Central memory CD8-positive, alpha-beta T cell (primary cell): ENCODE measurements around the gene LRRC14B.

Experiments
- ATAC-seq: fragments of 150-1000 bp; cut with Tn5 transposase; replicated peaks from 2 replicates; pipeline ENCODE4 v1.10.0; 2022; ENCODE audit warnings: mild to moderate bottlenecking, moderate FRiP score, moderate number of reproducible peaks; ENCODE audit not compliant: poor library complexity, severe bottlenecking; ENCODE audit errors: extremely low read depth
- DNase-seq, 2 donors: peaks; one replicate each; pipeline ENCODE4 v3.0.0; 2021; ENCODE audit warnings: low spot score in 2 of 2
- H3K27ac Mint-ChIP-seq: one replicate; pipeline ENCODE4 v1.8.0; 2022; ENCODE audit warnings: low read depth, mild to moderate bottlenecking, moderate library complexity, mixed read lengths
- H3K27me3 Mint-ChIP-seq: one replicate; pipeline ENCODE4 v1.8.0; 2022; ENCODE audit warnings: mixed read lengths
- H3K36me3 Mint-ChIP-seq: one replicate; pipeline ENCODE4 v1.8.0; 2022; ENCODE audit warnings: mild to moderate bottlenecking, moderate library complexity, mixed read lengths; ENCODE audit not compliant: insufficient read depth
- H3K4me1 Mint-ChIP-seq: one replicate; pipeline ENCODE4 v1.8.0; 2022; ENCODE audit warnings: mixed read lengths
- H3K4me3 Mint-ChIP-seq: one replicate; pipeline ENCODE4 v1.8.0; 2022; ENCODE audit warnings: mild to moderate bottlenecking, moderate library complexity, mixed read lengths
- H3K9me3 Mint-ChIP-seq: one replicate; pipeline ENCODE4 v1.8.0; 2022; ENCODE audit warnings: mixed read lengths

LRRC14B gene

DNA sequence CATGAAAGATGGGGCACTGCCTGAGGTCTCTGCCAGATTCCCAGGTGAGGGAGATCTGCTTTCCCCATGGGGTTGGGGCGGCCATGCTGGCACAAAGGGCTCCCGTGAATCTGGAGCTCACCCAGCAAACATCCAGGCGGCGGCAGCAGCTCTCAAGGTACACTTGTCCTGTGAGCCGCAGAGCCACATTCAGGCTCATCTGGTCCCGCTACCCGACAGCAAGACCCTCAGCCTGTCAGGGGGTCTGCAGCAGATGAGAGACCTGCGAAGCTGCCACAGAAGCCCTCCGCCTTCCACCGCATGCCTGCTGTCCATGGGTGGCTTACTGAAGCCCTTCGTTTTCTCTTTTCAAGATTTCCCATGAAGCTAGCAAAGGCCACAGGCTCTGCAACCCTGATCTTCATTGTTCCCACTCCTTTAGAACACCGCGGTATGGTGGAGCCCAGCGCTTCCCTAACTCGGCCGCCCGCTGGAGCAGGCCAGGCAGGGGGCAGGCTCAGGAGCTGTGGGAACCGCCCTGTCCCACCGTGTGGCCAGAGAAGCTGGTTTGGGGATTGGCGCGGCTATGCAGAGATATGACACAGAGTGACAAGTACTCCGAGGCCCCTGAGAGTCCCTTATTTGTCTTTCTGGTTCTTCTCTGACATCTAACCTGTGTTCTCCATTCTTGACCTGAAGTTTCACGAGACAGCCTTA lies 8.8 kb downstream of the LRRC14B start:
- no peak overlapping the region for H3K27ac Mint-ChIP-seq
- ATAC-seq (no peak), DNase-seq (no peak)
- peaks cover 16% of the 10 kb centered on the region for H3K4me1 Mint-ChIP-seq
- no peaks in the 10 kb centered on the region for H3K9me3 Mint-ChIP-seq
- peaks cover 7% of the 10 kb centered on the region for H3K36me3 Mint-ChIP-seq
- peaks cover 8% of the 10 kb centered on the region for H3K27me3 Mint-ChIP-seq
- H3K4me3 Mint-ChIP-seq: no peak overlapping the region

DNA sequence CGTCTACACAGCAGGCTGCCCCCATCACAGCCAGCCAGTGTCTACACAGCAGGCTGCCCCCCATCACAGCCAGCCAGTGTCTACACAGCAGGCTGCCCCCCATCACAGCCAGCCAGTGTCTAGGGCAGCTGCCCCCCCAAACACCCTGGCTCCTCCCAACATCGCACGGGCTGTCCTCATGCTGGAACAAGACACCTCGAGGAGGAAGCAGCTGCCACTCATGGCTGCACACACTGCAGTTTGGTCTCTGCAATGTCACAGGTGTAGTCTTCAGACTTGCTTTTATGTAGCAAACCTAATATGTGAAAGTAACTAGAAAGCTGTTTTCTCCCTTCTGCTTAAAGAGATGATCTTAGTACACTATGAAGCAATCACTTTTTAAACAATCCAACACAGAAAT lies 9.7 kb downstream of the LRRC14B start:
- Mint-ChIP-seq H3K36me3 (peaks cover 13% of the 10 kb centered on the region), H3K4me3 (no peak overlapping the region), H3K27me3 (no peaks in the 10 kb centered on the region), H3K27ac (no peak overlapping the region), H3K9me3 (no peaks in the 10 kb centered on the region), H3K4me1 (peaks cover 11% of the 10 kb centered on the region)
- ATAC-seq (no peak), DNase-seq (no peak)

DNA sequence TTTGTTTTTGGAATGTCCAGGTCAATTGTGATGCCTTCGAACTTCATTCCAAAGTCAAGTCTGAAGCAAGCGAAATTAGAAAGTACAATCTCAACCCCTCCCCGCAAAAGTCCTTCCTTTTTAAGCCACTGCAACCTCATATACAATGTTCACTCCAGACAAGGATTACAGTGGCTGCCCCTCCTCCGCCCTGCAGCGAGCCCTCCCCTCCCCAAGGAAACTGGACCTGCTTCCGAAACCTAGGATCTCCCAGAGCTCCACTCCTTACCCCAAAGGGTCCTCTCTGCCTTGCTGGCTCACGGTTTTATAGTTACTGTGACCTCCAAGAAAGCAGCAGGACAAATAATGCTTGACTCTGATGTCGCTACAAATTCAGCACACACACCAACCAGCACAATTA lies 10.4 kb downstream of the LRRC14B start:
- H3K9me3 Mint-ChIP-seq: no peaks in the 10 kb centered on the region

DNA sequence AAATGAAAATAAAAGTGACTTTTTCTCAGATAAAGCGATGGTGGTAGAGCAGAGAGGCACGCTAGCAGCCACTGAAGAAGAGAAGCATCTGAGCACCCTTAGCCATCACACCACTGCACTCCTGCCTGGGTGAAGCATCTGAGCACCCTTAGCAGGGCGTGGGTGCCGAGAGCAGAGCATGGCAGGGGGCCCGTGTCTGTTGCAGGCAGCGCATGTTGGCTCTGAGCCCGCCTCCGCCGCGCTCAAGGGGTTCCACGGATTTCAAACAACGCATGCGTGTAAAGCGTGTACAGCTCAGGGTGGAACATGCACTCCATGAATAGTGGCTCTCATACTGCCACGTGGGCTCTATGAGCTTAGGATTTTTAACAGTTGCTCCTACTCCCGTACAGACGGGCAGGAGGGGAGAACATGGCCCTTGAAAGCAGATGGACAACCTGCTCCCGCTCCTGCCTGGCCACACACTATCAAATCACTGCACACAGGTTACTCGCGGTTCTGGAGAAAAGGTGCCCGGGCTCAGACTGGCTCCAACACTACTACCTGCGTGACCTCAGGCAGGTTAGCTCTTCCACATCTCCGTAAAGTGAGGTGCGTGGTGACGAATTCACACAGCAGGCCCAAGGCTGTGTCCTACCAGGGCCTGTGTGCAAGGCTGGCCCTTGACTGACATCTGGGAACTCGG lies 12.1 kb downstream of the LRRC14B start:
- DNase-seq: no peak
- Mint-ChIP-seq H3K9me3 (no peaks in the 10 kb centered on the region), H3K27me3 (no peaks in the 10 kb centered on the region), H3K36me3 (peaks cover 19% of the 10 kb centered on the region), H3K4me1 (peaks cover 25% of the 10 kb centered on the region), H3K27ac (no peak overlapping the region), H3K4me3 (no peak overlapping the region)
- ATAC-seq: no peak

More for the DNA sequence above, 10.4 kb downstream of the LRRC14B start:
- DNase-seq (no peak), ATAC-seq (no peak)
- H3K36me3 Mint-ChIP-seq: peaks cover 15% of the 10 kb centered on the region
- no peak overlapping the region for H3K27ac Mint-ChIP-seq
- no peak overlapping the region for H3K4me3 Mint-ChIP-seq
- peaks cover 12% of the 10 kb centered on the region for H3K4me1 Mint-ChIP-seq
- H3K27me3 Mint-ChIP-seq: no peaks in the 10 kb centered on the region

DNA sequence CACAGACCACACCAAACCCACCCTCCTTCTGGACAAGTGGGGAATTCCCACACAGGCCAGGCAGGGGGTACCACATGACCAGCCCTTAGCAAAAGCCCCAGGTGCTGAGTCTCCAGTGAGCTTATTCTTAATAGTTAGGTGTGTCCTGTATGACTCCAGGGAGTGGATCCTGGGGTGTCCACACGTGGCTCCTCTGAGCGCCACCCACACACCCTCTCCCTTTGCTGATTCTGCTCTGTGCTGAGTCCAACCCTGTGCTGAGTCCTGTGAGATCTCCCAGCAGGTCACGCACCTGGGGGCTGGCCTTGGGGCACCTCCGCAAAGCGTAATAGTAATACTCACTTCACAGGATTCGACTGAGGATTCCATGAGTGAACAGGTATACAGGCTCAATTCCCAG lies 12.7 kb downstream of the LRRC14B start:
- Mint-ChIP-seq H3K4me3 (no peak overlapping the region), H3K36me3 (peaks cover 19% of the 10 kb centered on the region), H3K27me3 (no peaks in the 10 kb centered on the region), H3K9me3 (no peaks in the 10 kb centered on the region), H3K4me1 (peaks cover 30% of the 10 kb centered on the region), H3K27ac (no peak overlapping the region)
- no peak for ATAC-seq
- DNase-seq: no peak

DNA sequence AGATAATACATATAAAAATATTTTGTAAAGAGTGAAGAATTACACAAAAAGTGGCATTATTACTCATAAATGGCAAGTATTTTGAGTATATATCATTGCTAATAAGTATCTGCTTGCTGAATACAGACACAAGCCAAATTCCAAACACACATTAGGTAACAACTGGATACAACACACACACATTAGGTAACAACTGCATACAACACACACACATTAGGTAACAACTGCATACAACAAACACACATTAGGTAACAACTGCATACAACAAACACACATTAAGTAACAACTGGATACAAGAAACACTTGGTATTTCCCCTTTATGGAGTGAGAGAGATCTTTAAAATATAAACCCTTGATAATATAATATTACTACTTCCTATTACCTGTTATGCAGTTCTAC lies 13.2 kb downstream of the LRRC14B start:
- peaks cover 32% of the 10 kb centered on the region for H3K4me1 Mint-ChIP-seq
- no peaks in the 10 kb centered on the region for H3K27me3 Mint-ChIP-seq
- no peak overlapping the region for H3K27ac Mint-ChIP-seq
- H3K36me3 Mint-ChIP-seq: peaks cover 19% of the 10 kb centered on the region
- H3K4me3 Mint-ChIP-seq: no peak overlapping the region
- DNase-seq (no peak), ATAC-seq (no peak)
- no peaks in the 10 kb centered on the region for H3K9me3 Mint-ChIP-seq

DNA sequence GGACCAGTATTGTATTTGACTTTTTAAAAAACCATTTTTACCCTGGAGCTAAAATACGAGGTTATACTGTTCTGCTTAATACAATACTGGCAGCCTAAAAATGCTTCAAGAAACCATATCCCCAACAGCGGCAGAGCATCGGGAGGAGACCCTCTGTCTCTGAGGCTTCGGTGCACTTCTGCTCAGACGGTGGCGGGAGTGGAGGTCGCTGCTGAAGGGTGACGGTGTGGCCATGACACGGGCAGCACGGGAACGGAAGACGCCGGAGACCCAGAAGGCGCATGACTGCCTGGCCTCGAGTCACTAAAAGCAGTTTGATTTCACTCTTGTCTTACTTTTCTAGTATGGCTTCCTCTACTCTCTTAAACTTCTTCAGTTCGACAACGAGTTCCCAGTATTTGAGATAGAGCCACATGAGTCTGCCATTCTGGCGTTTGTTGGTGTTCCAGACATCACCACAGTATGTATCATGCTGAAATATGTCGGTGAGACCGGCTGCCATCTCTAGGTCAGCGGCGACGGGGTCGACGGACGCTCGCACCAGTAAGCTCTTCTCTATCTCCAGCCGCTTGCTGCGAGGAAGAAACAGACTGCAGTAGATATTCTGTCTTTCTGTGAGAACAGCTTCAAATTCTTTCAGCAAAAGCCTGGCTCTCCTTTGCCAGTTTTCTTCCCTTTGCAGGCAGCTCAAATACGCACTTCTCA lies 13.8 kb downstream of the LRRC14B start:
- Mint-ChIP-seq H3K4me1 (peaks cover 38% of the 10 kb centered on the region), H3K27me3 (no peaks in the 10 kb centered on the region)

DNA sequence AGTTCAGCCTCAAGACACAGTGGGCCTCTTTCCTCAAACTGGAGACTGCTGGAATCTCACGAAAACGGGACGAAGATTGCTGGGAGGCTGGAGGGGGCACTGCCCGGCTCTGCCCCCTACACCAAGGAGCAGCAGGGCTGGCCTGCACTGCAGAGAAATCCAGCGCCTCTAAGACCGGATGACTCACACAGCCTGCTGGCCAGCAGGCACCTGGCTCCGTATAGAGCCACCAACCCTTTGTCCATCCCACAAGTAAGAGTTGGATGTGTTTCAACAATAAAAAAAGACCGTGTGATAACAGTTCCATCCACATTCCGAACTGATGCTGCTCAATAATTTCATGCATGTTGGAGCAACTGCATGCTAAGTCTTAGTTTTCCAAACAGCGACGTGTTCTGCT lies 15.1 kb downstream of the LRRC14B start:
- no peak for ATAC-seq
- no peaks in the 10 kb centered on the region for H3K27me3 Mint-ChIP-seq

More for the DNA sequence above, 13.8 kb downstream of the LRRC14B start:
- no peak for DNase-seq
- no peaks in the 10 kb centered on the region for H3K9me3 Mint-ChIP-seq
- H3K36me3 Mint-ChIP-seq: peaks cover 17% of the 10 kb centered on the region
- ATAC-seq: no peak
- H3K4me3 Mint-ChIP-seq: no peak overlapping the region
- no peak overlapping the region for H3K27ac Mint-ChIP-seq

DNA sequence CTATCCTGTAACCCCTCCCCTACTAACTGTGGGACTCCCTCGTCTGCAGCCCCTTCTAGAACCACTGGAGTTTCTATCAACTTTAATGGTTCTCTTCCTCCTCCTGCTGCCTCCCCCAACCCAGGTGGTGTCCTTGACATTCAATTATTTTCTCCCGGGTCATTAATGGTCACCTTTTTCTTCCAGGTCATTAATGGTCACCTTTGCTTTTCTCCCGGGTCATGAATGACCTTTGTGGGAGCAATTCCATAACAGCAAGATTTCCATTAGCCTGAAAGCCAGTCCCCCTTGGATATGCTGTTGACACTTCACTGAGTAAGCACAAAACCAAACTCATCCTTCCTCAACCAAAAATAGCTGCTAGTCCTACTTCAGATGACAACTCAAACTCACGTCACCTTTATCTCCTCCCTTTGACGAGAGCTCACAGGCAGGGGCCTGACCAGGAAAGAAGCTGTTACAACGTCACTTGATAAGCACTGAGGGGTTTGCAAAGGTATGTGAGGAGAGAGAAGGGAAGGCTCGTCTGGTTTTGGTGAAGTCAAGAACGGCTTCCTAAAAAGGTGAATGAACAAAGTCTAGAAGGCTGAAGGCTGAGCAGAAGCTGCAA lies 15.7 kb downstream of the LRRC14B start:
- DNase-seq (no peak), ATAC-seq (no peak)
- Mint-ChIP-seq H3K9me3 (no peaks in the 10 kb centered on the region), H3K4me1 (peaks cover 32% of the 10 kb centered on the region), H3K36me3 (peaks cover 17% of the 10 kb centered on the region), H3K27me3 (no peaks in the 10 kb centered on the region), H3K27ac (no peak overlapping the region), H3K4me3 (no peak overlapping the region)

More for the DNA sequence above, 15.1 kb downstream of the LRRC14B start:
- Mint-ChIP-seq H3K4me3 (no peak overlapping the region), H3K4me1 (peaks cover 39% of the 10 kb centered on the region), H3K9me3 (no peaks in the 10 kb centered on the region), H3K27ac (no peak overlapping the region), H3K36me3 (peaks cover 17% of the 10 kb centered on the region)
- DNase-seq: no peak

DNA sequence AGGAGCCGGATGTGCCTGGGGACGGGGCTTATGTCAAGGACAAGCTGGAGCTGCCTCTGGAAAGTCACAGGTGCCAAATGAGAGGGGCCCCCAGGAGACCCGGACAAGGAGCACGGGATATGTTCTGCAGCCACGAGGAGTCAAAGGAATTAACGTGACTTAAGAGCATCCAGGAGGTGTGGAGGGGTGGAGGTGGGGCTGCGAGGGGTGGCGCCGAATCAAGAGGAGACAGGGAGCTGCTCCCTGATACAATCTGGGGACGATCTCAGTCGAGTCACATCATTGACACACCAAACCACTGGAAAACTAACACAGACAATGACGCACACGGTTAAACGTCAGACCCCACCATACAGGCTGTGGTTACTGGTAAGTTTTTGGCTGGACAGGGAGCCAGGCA lies 16.3 kb downstream of the LRRC14B start:
- Mint-ChIP-seq H3K36me3 (peaks cover 17% of the 10 kb centered on the region), H3K9me3 (no peaks in the 10 kb centered on the region), H3K4me3 (no peak overlapping the region), H3K27me3 (no peaks in the 10 kb centered on the region), H3K27ac (no peak overlapping the region), H3K4me1 (peaks cover 32% of the 10 kb centered on the region)
- DNase-seq (no peak), ATAC-seq (no peak)

DNA sequence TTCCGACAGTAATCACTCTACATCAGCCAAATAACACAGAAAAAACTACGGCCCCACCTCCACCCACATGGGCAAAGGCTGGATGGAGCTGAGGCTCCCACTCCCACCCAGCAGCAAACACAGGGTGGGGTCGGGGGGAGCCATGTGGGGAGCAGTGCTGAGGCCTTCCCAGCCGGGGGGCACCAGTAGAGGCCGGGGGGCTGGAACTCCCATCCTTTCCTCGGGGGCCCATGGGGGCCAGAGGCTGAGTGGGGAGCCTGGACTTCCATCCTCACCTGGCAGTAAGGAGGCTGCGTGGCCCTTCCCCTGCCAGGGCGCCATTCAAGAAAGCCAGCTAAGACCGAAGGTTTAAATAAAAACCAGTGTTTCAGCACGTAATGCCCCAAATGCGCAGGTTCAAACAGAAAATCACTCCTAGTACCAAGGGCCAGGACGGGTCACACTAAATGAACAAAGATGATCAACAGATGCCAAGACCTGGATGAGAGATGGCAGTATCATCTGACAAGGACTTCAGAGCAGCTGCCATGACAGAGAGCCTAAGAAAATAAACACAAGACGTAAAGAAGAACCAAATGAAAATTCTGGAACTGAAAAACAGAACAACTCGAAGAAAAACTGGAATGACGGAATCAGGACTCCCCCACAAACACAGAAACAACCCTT lies 17.3 kb downstream of the LRRC14B start:
- ATAC-seq: no peak
- Mint-ChIP-seq H3K9me3 (no peaks in the 10 kb centered on the region), H3K36me3 (peaks cover 17% of the 10 kb centered on the region), H3K27ac (no peak overlapping the region), H3K4me3 (no peak overlapping the region), H3K27me3 (no peaks in the 10 kb centered on the region), H3K4me1 (peaks cover 32% of the 10 kb centered on the region)
- DNase-seq: no peak

DNA sequence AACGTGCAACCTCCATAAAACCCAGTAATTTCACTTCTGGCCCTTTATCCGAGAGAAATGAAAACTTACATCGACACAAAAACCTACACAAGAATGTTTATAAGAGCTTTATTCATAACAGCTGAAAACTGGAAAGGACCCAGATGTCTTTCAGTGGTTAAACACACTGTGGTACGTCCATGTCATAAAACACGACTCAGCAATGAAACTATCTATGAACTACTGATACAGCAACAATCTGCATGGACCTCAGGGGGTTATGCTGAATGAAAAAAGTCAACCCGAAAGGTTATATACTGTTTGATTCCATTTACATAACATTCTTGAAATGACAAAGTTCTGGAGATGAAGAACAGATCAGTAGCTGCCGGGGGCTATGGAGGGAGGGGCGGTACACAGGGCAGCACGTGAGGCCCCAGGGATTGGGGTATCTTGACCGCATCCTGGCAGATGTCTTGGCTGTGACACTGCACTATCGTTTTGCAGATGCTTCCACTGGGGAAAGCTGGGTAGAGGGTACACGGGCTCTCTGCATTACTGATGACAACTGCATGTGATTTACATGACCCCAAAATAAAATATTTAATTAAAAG lies 22.6 kb downstream of the LRRC14B start:
- no peak for ATAC-seq
- no peaks in the 10 kb centered on the region for H3K9me3 Mint-ChIP-seq

More for the DNA sequence above, 22.6 kb downstream of the LRRC14B start:
- no peaks in the 10 kb centered on the region for H3K27me3 Mint-ChIP-seq
- H3K4me3 Mint-ChIP-seq: no peak overlapping the region
- H3K27ac Mint-ChIP-seq: no peak overlapping the region
- H3K36me3 Mint-ChIP-seq: peaks cover 20% of the 10 kb centered on the region
- peaks cover 43% of the 10 kb centered on the region for H3K4me1 Mint-ChIP-seq
- no peak for DNase-seq
